GM23338 (cell line): ENCODE data around the gene HTR2A. TPM values are rescaled to one million over a fixed set of nuclear protein-coding genes. Genes with fewer than 3 reads are reported as not detected.

Experiments used
- ATAC-seq: fragments of 200-7000 bp; cut with Tn5 transposase; 3 replicates; pipeline ENCODE4 v1.9.1; 2020
- DNase-seq: peaks from one replicate; pipeline ENCODE4 v3.0.0-alpha.2; 2015; ENCODE audit warnings: low spot score
- H2AFZ ChIP-seq: fragments of 200-600 bp; sonication (generic); 2 replicates; pipeline ENCODE4 v1.8.0; 2016; ENCODE audit warnings: antibody characterized with exemption, mild to moderate bottlenecking, moderate library complexity
- H3F3A ChIP-seq: fragments of 200-600 bp; sonication (generic); replicated peaks from 2 replicates; pipeline ENCODE4 v1.8.0; 2017; ENCODE audit warnings: antibody characterized with exemption, mixed run types, low read depth
- H3K27ac ChIP-seq: fragments of 200-600 bp; sonication (generic); 2 replicates; pipeline ENCODE4 v1.6.1; 2016; ENCODE audit warnings: low read depth
- H3K27me3 ChIP-seq: fragments of 200-600 bp; sonication (generic); 2 replicates; pipeline ENCODE4 v1.8.0; 2016; ENCODE audit warnings: mild to moderate bottlenecking, mixed run types, moderate library complexity; ENCODE audit not compliant: insufficient read depth
- H3K36me3 ChIP-seq: fragments of 200-600 bp; sonication (generic); 2 replicates; pipeline ENCODE4 v1.8.0; 2016; ENCODE audit warnings: mild to moderate bottlenecking; ENCODE audit not compliant: insufficient read depth
- H3K4me1 ChIP-seq: fragments of 200-600 bp; sonication (generic); 2 replicates; pipeline ENCODE4 v1.8.0; 2016; ENCODE audit warnings: mild to moderate bottlenecking, moderate library complexity; ENCODE audit not compliant: insufficient read depth
- H3K4me2 ChIP-seq: fragments of 200-600 bp; sonication (generic); 2 replicates; pipeline ENCODE4 v1.7.1; 2017; ENCODE audit warnings: mixed run types
- H3K4me3 ChIP-seq: fragments of 200-600 bp; sonication (generic); 2 replicates; pipeline ENCODE4 v1.6.1; 2016; ENCODE audit warnings: mixed run types
- H3K79me2 ChIP-seq: fragments of 200-600 bp; sonication (generic); replicated peaks from 2 replicates; pipeline ENCODE4 v1.8.0; 2017; ENCODE audit warnings: mild to moderate bottlenecking; ENCODE audit not compliant: insufficient read depth
- H3K9me2 ChIP-seq: fragments of 200-600 bp; sonication (generic); 2 replicates; pipeline ENCODE4 v1.8.0; 2017; ENCODE audit not compliant: insufficient read depth
- H4K20me1 ChIP-seq: fragments of 200-600 bp; sonication (generic); replicated peaks from 2 replicates; pipeline ENCODE4 v1.8.0; 2017; ENCODE audit warnings: mild to moderate bottlenecking; ENCODE audit not compliant: insufficient read depth
- H3K27ac Mint-ChIP-seq: 2 replicates; pipeline ENCODE4 v1.8.0; 2020; ENCODE audit warnings: inconsistent platforms, mild to moderate bottlenecking, moderate library complexity, mixed read lengths
- H3K27me3 Mint-ChIP-seq: 3 replicates; pipeline ENCODE4 v1.8.0; 2022; ENCODE audit warnings: low read depth, mild to moderate bottlenecking, moderate library complexity, mixed read lengths, inconsistent platforms; ENCODE audit not compliant: insufficient read depth, poor library complexity
- H3K36me3 Mint-ChIP-seq: 3 replicates; pipeline ENCODE4 v1.8.0; 2021; ENCODE audit warnings: low read depth, mild to moderate bottlenecking, inconsistent platforms, moderate library complexity, mixed read lengths
- H3K4me1 Mint-ChIP-seq: 3 replicates; pipeline ENCODE4 v1.8.0; 2020; ENCODE audit warnings: mild to moderate bottlenecking, inconsistent platforms, mixed read lengths
- H3K4me3 Mint-ChIP-seq: 3 replicates; pipeline ENCODE4 v1.8.0; 2021; ENCODE audit warnings: moderate library complexity, mild to moderate bottlenecking, inconsistent platforms, mixed read lengths
- H3K9me3 Mint-ChIP-seq: 3 replicates; pipeline ENCODE4 v1.8.0; 2020; ENCODE audit warnings: moderate library complexity, mild to moderate bottlenecking, inconsistent platforms, mixed read lengths
- CREB1 ChIP-seq: fragments of 250-450 bp; sonication (Bioruptor Pico); IDR thresholded peaks from 2 replicates; pipeline ENCODE4 v1.5.0; 2020; ENCODE audit warnings: low read depth, mild to moderate bottlenecking, moderate library complexity
- CTCF ChIP-seq, 2 experiments: fragments of 200-600 bp in 1 of 2; sonication (generic) in 1 of 2; conservative IDR thresholded peaks; 2 replicates each; pipeline versions ENCODE4 v1.5.1 to v1.6.1; 2016 to 2017; ENCODE audit warnings: antibody characterized with exemption in 2 of 2, low read depth in 2 of 2, mild to moderate bottlenecking in 2 of 2, moderate library complexity in 1 of 2
- EZH2 ChIP-seq: fragments of 200-600 bp; sonication (generic); IDR thresholded peaks from one replicate; pipeline ENCODE4 v1.8.0; 2017; ENCODE audit warnings: antibody characterized with exemption, mild to moderate bottlenecking, low read depth; ENCODE audit not compliant: unreplicated experiment
- EZH2phosphoT487 ChIP-seq: fragments of 200-600 bp; sonication (generic); IDR thresholded peaks from one replicate; pipeline ENCODE4 v1.8.1; 2018; ENCODE audit warnings: antibody characterized with exemption; ENCODE audit not compliant: unreplicated experiment
- JUNB ChIP-seq: IDR thresholded peaks from one replicate; pipeline ENCODE4 v1.6.1; 2016; ENCODE audit warnings: antibody characterized with exemption; ENCODE audit not compliant: unreplicated experiment
- NANOG ChIP-seq: IDR thresholded peaks from 2 replicates; pipeline ENCODE4 v1.6.1; 2016; ENCODE audit warnings: antibody characterized with exemption, borderline replicate concordance
- POLR2AphosphoS5 ChIP-seq: IDR thresholded peaks from 2 replicates; pipeline ENCODE4 v1.6.1; 2016; ENCODE audit warnings: antibody characterized with exemption, low read depth
- STAT1 ChIP-seq: IDR thresholded peaks from one replicate; pipeline ENCODE4 v1.6.1; 2016; ENCODE audit warnings: antibody characterized with exemption; ENCODE audit not compliant: unreplicated experiment
- ZNF331 ChIP-seq: fragments of 250-450 bp; sonication (Bioruptor Pico); IDR thresholded peaks from 2 replicates; pipeline ENCODE4 v1.5.0; 2020; ENCODE audit warnings: low read depth, mild to moderate bottlenecking, moderate library complexity
- ZNF462 ChIP-seq: fragments of 250-450 bp; sonication (Bioruptor Pico); IDR thresholded peaks from 2 replicates; pipeline ENCODE4 v1.5.0; 2020; ENCODE audit warnings: mild to moderate bottlenecking, moderate library complexity
- polyA plus RNA-seq: library from polyadenylated mRNA; unstranded; fragments of >200 nt; fragmentation: Nextera tagmentation; extraction: Ambion mirVana; gene quantifications from 2 replicates; pipeline ENCODE4 v1.2.1, GENCODE V29; 2016
- total RNA-seq: library from RNA; depleted of rRNA; stranded (reverse); fragments of >200 nt; shearing (Covaris generic); gene quantifications from 2 replicates; pipeline ENCODE4 v1.2.3, GENCODE V29; 2014

The HTR2A gene
- total and polyA plus RNA-seq, 2 experiments from 2014 or later, result not detected

GRCh38 chr13:46914341-46914740 is 17.5 kb upstream of the HTR2A start (continued):
- no peak for TF ChIP-seq ZNF462
- no peak for TF ChIP-seq EZH2phosphoT487
- TF ChIP-seq EZH2, result no peak
- TF ChIP-seq CTCF (conservative IDR thresholded peaks at IDR 0.05; ENCODE audit: low read depth in 2 of 2), result no peak
- TF ChIP-seq CREB1, result no peak
- TF ChIP-seq ZNF331 (CRISPR knock-in tag), result no peak
- TF ChIP-seq POLR2AphosphoS5, result no peak

GRCh38 chr13:46913757-46914156 is 16.9 kb upstream of the HTR2A start:
- TF ChIP-seq JUNB (no peak), POLR2AphosphoS5 (no peak), STAT1 (no peak), NANOG (no peak), CREB1 (no peak), ZNF331 (CRISPR knock-in tag) (no peak)
- no peak overlapping the region for H3K4me3 Mint-ChIP-seq
- no peaks in the 10 kb centered on the region for H3K4me1 Mint-ChIP-seq
- Histone ChIP-seq H3K4me2 (no peak overlapping the region), H4K20me1 (no peaks in the 10 kb centered on the region), H3K27me3 (no peaks in the 10 kb centered on the region), H3K4me1 (no peaks in the 10 kb centered on the region), H2AFZ (no peak overlapping the region), H3K9me2 (peaks cover 3% of the 10 kb centered on the region; the same call in 1 of the 2 replicates), H3K4me3 (no peak overlapping the region), H3K27ac (no peak overlapping the region), H3K36me3 (no peaks in the 10 kb centered on the region; the same call in 1 of the 2 replicates), H3K79me2 (no peaks in the 10 kb centered on the region), H3F3A (no peaks in the 10 kb centered on the region)
- H3K9me3 Mint-ChIP-seq, result peaks cover 11% of the 10 kb centered on the region; the same call in 2 of the 3 replicates
- DNase-seq (no peak), ATAC-seq (no peak)
- H3K36me3 Mint-ChIP-seq, result peaks cover 3% of the 10 kb centered on the region; the same call in 1 of the 3 replicates
- no peaks in the 10 kb centered on the region for H3K27me3 Mint-ChIP-seq
- no peak overlapping the region for H3K27ac Mint-ChIP-seq
